Measurements from ENCODE around the gene FEM1B. TPM values are rescaled to one million over a fixed set of nuclear protein-coding genes. Genes with fewer than 3 reads are reported as not detected.

Gene FEM1B
- total and polyA plus RNA-seq, 3 donors from 2014 or later = 65.8 to 122 (median 86.3) TPM

DNA sequence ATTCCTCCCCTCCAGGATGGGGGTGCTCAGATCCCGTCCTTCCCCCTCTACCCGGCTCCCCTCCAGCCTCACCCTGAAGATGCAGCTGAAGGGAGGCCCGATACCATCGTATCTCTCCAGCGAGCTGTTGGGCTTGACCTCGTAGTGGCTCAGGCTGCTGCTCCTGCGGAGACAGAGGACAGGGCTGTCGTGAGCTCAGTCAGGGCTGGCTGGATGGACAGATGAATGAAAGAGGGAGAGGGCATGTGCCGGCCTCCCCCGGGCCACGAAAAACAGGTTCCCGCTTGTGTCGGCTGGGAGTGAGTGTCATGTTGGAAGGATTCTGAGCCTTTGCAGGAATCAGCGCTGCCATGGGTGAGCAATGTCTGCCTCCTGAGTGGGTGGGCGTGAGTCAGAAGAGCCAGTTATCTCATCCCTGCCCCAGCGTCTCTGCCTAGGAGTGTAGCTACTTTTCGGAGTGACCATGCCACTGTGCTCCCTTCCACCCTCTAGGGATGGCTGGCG is 35.2 kb downstream of the FEM1B start:
- H3K27ac ChIP-seq = no peak overlapping the region
- DNase-seq = peak; percentile 15

DNA sequence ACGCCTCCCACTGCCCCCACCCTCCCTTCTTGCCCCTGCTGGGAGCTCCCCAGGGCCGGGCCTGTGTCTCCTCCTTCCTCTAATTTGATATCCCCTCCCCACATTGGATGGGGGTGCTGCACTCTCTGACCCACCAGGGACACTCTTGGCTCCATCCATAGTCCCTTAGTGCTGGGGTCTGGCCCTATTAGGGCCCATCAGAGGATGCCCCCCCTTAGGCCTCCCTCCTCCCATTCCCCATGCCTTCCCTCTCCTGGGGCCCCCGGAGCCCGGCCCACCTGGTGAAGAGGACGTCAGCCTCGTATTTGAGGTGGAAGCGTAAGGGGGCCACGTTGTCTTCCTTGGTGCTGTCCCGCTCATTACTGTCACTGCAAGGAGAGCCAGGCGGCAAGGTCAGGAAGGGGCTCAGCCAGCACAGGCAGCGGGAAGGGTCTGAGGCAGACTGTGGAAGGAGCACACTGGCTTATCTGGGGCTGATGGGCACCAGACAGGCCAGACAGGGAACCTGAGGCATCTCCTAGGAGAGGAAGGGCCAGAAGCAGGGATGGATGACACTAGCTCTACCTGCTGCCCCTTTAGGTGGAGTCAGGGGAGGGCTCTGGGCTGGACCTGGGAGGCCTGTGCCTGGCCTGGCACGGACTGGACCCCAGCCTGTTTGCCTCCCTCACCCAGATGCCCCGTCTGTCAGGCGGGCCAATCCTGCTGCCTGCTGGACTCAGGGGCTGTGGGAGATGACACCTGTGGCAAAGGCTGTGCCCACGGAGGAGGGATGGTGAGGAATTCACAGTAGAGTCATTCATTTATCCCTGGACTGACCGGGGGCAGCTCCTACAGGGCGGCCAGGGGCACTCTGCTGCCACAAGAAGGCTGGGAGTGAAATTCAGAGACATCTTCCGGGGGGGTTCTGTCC is 36.2 kb downstream of the FEM1B start:
- no peaks in the 10 kb centered on the region for H3K27me3 ChIP-seq
- no peaks in the 10 kb centered on the region for H3K9me3 ChIP-seq
- WGBS, 2 donors = 79 to 81% methylated on average over 14 to 18 of the region's 18 CpGs
- no peak overlapping the region for H3K4me3 ChIP-seq
- TF ChIP-seq, protein P1, sequence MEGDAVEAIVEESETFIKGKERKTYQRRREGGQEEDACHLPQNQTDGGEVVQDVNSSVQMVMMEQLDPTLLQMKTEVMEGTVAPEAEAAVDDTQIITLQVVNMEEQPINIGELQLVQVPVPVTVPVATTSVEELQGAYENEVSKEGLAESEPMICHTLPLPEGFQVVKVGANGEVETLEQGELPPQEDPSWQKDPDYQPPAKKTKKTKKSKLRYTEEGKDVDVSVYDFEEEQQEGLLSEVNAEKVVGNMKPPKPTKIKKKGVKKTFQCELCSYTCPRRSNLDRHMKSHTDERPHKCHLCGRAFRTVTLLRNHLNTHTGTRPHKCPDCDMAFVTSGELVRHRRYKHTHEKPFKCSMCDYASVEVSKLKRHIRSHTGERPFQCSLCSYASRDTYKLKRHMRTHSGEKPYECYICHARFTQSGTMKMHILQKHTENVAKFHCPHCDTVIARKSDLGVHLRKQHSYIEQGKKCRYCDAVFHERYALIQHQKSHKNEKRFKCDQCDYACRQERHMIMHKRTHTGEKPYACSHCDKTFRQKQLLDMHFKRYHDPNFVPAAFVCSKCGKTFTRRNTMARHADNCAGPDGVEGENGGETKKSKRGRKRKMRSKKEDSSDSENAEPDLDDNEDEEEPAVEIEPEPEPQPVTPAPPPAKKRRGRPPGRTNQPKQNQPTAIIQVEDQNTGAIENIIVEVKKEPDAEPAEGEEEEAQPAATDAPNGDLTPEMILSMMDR (IDR thresholded peaks at IDR 0.05) = no peak
- no peak for TF ChIP-seq POLR2A (IDR thresholded peaks at IDR 0.05)
- peaks cover 8% of the 10 kb centered on the region for H3K4me1 ChIP-seq
- no peak overlapping the region for H3K27ac ChIP-seq
- no peak for DNase-seq
- intact Hi-C loops (cut with DNase I; ENCODE audit: low total_unique reads) = loop anchor here (10.0 kb wide), 1 partner anchor 831 kb away; no protein-coding TSS in a partner anchor
- no peaks in the 10 kb centered on the region for H3K36me3 ChIP-seq (ENCODE audit: low read depth, missing control alignments)

More for the DNA sequence above, 35.2 kb downstream of the FEM1B start:
- no peak overlapping the region for H3K4me3 ChIP-seq
- H3K4me1 ChIP-seq = peaks cover 8% of the 10 kb centered on the region
- no peaks in the 10 kb centered on the region for H3K9me3 ChIP-seq
- intact Hi-C loops (cut with DNase I; ENCODE audit: low total_unique reads) = loop anchor here (10.0 kb wide), 1 partner anchor 832 kb away; no protein-coding TSS in a partner anchor
- H3K36me3 ChIP-seq (ENCODE audit: low read depth, missing control alignments) = no peaks in the 10 kb centered on the region
- no peaks in the 10 kb centered on the region for H3K27me3 ChIP-seq
- TF ChIP-seq, protein P1 (IDR thresholded peaks at IDR 0.05) = no peak
- TF ChIP-seq POLR2A (IDR thresholded peaks at IDR 0.05) = no peak
- WGBS, 2 donors = 80 to 90% methylated on average over 12 to 18 of the region's 18 CpGs

DNA sequence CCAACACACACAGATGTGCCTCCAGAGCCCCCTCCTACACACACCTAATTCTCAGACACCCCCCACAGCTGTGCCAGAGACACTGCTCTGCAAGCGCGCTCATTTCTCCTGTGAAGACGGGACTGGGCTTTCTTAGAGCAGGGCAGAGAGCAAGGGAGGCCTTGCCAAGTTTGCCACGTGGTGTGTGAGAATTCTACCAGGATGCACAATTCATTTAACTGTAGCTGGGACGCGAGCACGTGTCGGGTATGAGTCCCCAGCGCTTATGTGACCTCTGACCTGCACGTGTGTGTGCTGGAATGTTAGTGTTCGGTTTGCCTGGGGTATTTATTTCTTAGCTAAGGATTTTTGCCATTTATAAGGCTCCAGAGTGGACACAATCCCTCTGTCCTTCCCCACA is 37.0 kb downstream of the FEM1B start:
- H3K4me1 ChIP-seq = peaks cover 8% of the 10 kb centered on the region
- H3K36me3 ChIP-seq (ENCODE audit: low read depth, missing control alignments) = no peaks in the 10 kb centered on the region
- no peaks in the 10 kb centered on the region for H3K27me3 ChIP-seq
- no peak overlapping the region for H3K27ac ChIP-seq
- H3K4me3 ChIP-seq = no peak overlapping the region
- WGBS, 2 donors = 48 to 68% methylated on average over 11 of the region's 11 CpGs
- DNase-seq = peak; percentile 68
- no peak for TF ChIP-seq POLR2A (IDR thresholded peaks at IDR 0.05)
- TF ChIP-seq, protein P1 (IDR thresholded peaks at IDR 0.05) = no peak
- intact Hi-C loops (cut with DNase I; ENCODE audit: low total_unique reads) = loop anchor here (10.0 kb wide), 1 partner anchor 830 kb away; no protein-coding TSS in a partner anchor
- H3K9me3 ChIP-seq = no peaks in the 10 kb centered on the region

DNA sequence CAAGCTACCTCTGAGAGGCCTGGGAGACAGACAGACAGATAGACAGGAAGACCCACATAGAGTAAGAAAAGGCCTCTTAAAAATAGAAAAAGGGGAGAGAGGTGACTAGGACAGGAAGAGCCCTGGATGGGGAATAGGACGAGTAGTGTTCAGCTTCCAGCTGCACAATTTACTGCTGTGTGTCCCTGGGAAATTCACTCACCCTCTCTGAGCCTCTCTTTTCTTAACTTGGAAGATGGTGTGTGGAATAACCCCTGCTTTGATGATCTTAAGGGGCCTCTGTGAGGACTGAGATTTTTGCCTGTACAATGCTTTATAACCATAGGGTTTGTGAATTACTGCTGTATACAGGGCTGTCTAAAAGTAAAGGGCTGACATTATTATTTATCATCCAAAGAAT is 37.5 kb downstream of the FEM1B start:
- peaks cover 8% of the 10 kb centered on the region for H3K4me1 ChIP-seq
- no peaks in the 10 kb centered on the region for H3K27me3 ChIP-seq
- H3K4me3 ChIP-seq = no peak overlapping the region
- intact Hi-C loops (cut with DNase I; ENCODE audit: low total_unique reads) = loop anchor here (10.0 kb wide), 1 partner anchor 830 kb away; no protein-coding TSS in a partner anchor
- WGBS, 2 donors = 63 to 72% methylated on average over 1 of the region's 1 CpG
- H3K36me3 ChIP-seq (ENCODE audit: low read depth, missing control alignments) = no peaks in the 10 kb centered on the region
- H3K9me3 ChIP-seq = no peaks in the 10 kb centered on the region
- no peak overlapping the region for H3K27ac ChIP-seq
- TF ChIP-seq, protein P1 (IDR thresholded peaks at IDR 0.05) = no peak
- no peak for TF ChIP-seq POLR2A (IDR thresholded peaks at IDR 0.05)
- no peak for DNase-seq

Measured in testis (tissue), 3 donors.